ENCODE data around the gene PIP5K1B.

The PIP5K1B gene

DNA sequence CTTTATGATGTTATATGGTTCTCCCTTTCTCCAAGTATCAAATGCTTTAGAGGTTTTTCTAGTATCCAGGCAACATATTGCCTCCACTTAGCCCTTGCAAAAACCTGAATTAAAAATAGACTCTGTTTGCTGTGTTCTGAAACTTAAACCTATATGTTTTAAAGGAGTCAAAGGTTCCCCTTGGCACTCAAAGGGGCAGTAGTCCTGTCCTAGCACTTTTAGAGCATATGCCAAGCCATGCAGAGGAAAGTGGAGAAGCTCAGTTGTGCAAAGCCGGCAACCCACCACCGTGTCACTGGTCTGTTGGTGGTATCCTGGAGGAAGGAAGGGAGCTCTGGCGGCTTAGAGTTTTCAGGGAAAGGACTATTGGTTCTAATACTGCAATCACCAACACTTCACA is 154.3 kb downstream of the PIP5K1B start:
- DNase-seq (ENCODE audit: low spot score in 2 of 2), result no peak
- Histone ChIP-seq H3K36me3 (replicated peaks) (no peaks in the 10 kb centered on the region), H3K4me1 (no peaks in the 10 kb centered on the region), H3K4me3 (no peak overlapping the region), H3K27me3 (ENCODE audit: low read depth) (peaks cover 35% of the 10 kb centered on the region), H3K9me3 (no peaks in the 10 kb centered on the region)
- in situ Hi-C loops (cut with MboI; ENCODE audit: low sequenced_read_pairs), result no loop called here

- no peaks in the 10 kb centered on the region for H3K9me3 ChIP-seq
- H3K27me3 ChIP-seq (ENCODE audit: low read depth), result peaks cover 33% of the 10 kb centered on the region
- H3K36me3 ChIP-seq (replicated peaks), result no peaks in the 10 kb centered on the region
- no peak overlapping the region for H3K4me3 ChIP-seq
- in situ Hi-C loops (cut with MboI; ENCODE audit: low sequenced_read_pairs), result no loop called here
- no peaks in the 10 kb centered on the region for H3K4me1 ChIP-seq
- no peak for DNase-seq (ENCODE audit: low spot score in 2 of 2)
Measured at GRCh38 chr9:68860419-68860818, 155.4 kb downstream of the PIP5K1B start.

- no peak for DNase-seq (ENCODE audit: low spot score in 2 of 2)
- Histone ChIP-seq H3K36me3 (replicated peaks) (no peaks in the 10 kb centered on the region), H3K4me3 (no peak overlapping the region), H3K4me1 (no peaks in the 10 kb centered on the region), H3K9me3 (no peaks in the 10 kb centered on the region), H3K27me3 (ENCODE audit: low read depth) (peaks cover 28% of the 10 kb centered on the region)
- in situ Hi-C loops (cut with MboI; ENCODE audit: low sequenced_read_pairs), result no loop called here
Measured at GRCh38 chr9:68861436-68861835, 156.4 kb downstream of the PIP5K1B start.

DNA sequence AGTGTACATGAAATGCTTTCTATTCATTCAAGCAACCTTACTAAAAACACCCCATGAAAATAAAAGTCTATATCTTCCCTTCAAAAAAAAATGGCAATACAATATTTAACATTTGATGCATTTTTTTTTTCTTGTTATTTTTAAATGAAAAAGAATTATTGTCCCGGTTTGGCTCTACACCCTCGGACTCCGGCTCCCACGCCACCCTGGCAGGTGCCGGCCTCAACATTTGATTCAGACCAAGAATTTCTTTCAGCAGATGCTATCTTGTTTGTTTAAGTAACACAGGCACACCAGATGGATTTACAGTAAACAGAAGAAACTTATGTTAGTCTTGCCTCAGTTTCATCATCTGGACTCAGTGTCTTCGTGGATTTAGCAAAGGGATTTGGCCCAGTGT is 162.0 kb downstream of the PIP5K1B start:
- Histone ChIP-seq H3K36me3 (replicated peaks) (no peaks in the 10 kb centered on the region), H3K27me3 (ENCODE audit: low read depth) (no peaks in the 10 kb centered on the region), H3K4me3 (no peak overlapping the region), H3K4me1 (peaks cover 18% of the 10 kb centered on the region), H3K9me3 (no peaks in the 10 kb centered on the region)
- in situ Hi-C loops (cut with MboI; ENCODE audit: low sequenced_read_pairs), result no loop called here
- DNase-seq (ENCODE audit: low spot score in 2 of 2), result no peak

DNA sequence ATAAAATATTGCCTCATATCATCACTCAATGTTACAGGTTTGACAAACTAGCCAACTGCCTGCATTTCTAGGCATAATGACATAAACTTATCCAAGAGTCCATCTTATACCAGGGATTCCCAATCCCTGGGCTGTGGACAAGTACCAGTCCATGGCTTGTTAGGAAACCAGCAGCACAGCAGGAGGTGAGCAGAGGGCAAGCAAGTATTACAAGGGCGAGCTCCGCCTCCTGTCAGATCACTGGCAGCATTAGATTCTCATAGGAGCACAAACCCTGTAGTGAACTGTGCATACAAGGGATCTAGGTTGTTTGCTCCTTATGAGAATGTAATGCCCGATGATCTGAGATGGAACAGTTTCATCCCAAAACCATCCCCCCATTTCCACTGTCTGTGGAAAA is 164.0 kb downstream of the PIP5K1B start:
- H3K36me3 ChIP-seq (replicated peaks), result no peaks in the 10 kb centered on the region
- peak in 1 of 2 experiments; percentile 45 for DNase-seq (ENCODE audit: low spot score in 2 of 2)
- no peaks in the 10 kb centered on the region for H3K27me3 ChIP-seq (ENCODE audit: low read depth)
- no peaks in the 10 kb centered on the region for H3K9me3 ChIP-seq
- H3K4me3 ChIP-seq, result no peak overlapping the region
- H3K4me1 ChIP-seq, result peaks cover 25% of the 10 kb centered on the region
- in situ Hi-C loops (cut with MboI; ENCODE audit: low sequenced_read_pairs), result no loop called here

DNA sequence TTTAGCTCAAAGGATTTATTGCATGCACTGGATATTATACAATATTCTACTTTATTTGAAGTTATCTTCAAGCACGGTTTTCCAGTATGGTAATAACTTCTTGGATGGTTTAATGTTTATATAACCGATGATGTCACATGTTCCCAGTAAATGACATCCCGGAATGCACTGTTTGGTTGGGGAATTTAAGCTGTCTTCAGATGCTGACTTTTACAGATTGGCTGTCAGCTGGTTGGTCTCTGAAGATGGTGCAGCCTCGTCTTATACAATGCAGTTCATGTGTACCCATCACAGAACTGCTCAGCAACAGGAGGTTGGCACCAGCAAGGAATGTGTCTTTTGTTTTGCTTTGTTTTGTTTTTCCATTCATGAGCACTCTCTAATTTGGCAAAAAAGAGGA is 165.0 kb downstream of the PIP5K1B start:
- DNase-seq (ENCODE audit: low spot score in 2 of 2), result no peak
- Histone ChIP-seq H3K4me3 (no peak overlapping the region), H3K9me3 (no peaks in the 10 kb centered on the region), H3K27me3 (ENCODE audit: low read depth) (no peaks in the 10 kb centered on the region), H3K4me1 (peaks cover 25% of the 10 kb centered on the region), H3K36me3 (replicated peaks) (no peaks in the 10 kb centered on the region)
- in situ Hi-C loops (cut with MboI; ENCODE audit: low sequenced_read_pairs), result no loop called here

- Histone ChIP-seq H3K9me3 (no peaks in the 10 kb centered on the region), H3K4me1 (peaks cover 25% of the 10 kb centered on the region), H3K4me3 (no peak overlapping the region), H3K36me3 (replicated peaks) (no peaks in the 10 kb centered on the region), H3K27me3 (ENCODE audit: low read depth) (no peaks in the 10 kb centered on the region)
- in situ Hi-C loops (cut with MboI; ENCODE audit: low sequenced_read_pairs), result no loop called here
- DNase-seq (ENCODE audit: low spot score in 2 of 2), result no peak
Measured at GRCh38 chr9:68871236-68871635, 166.2 kb downstream of the PIP5K1B start.

- Histone ChIP-seq H3K27me3 (ENCODE audit: low read depth) (no peaks in the 10 kb centered on the region), H3K4me1 (peaks cover 25% of the 10 kb centered on the region), H3K36me3 (replicated peaks) (no peaks in the 10 kb centered on the region), H3K9me3 (no peaks in the 10 kb centered on the region), H3K4me3 (no peak overlapping the region)
- peak in 1 of 2 experiments; percentile 71 for DNase-seq (ENCODE audit: low spot score in 2 of 2)
- in situ Hi-C loops (cut with MboI; ENCODE audit: low sequenced_read_pairs), result no loop called here
Measured at GRCh38 chr9:68872026-68872501, 167.0 kb downstream of the PIP5K1B start.

DNA sequence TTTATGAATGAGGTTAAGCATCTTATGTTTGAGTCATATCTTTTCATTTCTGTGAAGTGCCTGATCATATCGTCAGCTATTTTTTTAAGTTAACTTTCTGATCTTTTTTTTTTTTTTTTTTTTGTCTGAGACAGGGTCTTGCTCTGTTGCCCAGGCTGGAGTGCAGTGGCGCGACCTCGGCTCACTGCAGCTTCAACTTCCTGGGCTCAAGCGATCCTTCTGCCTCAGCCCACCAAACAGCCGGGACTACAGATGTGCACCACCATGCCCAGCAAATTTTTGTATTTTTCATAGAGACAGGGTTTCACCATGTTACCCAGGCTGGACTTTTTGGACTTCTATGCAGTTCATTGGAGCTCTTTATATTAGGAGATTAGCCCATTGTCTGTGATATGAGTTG is 168.1 kb downstream of the PIP5K1B start:
- H3K36me3 ChIP-seq (replicated peaks), result no peaks in the 10 kb centered on the region
- no peaks in the 10 kb centered on the region for H3K9me3 ChIP-seq
- peaks cover 25% of the 10 kb centered on the region for H3K4me1 ChIP-seq
- H3K4me3 ChIP-seq, result no peak overlapping the region
- H3K27me3 ChIP-seq (ENCODE audit: low read depth), result no peaks in the 10 kb centered on the region; the same call in 1 of the 2 replicates
- no peak for DNase-seq (ENCODE audit: low spot score in 2 of 2)
- in situ Hi-C loops (cut with MboI; ENCODE audit: low sequenced_read_pairs), result no loop called here

- no peak for DNase-seq (ENCODE audit: low spot score in 2 of 2)
- peaks cover 14% of the 10 kb centered on the region for H3K4me1 ChIP-seq
- no peak overlapping the region for H3K4me3 ChIP-seq
- no peaks in the 10 kb centered on the region for H3K36me3 ChIP-seq (replicated peaks)
- no peaks in the 10 kb centered on the region for H3K9me3 ChIP-seq
- no peaks in the 10 kb centered on the region; the same call in 1 of the 2 replicates for H3K27me3 ChIP-seq (ENCODE audit: low read depth)
- in situ Hi-C loops (cut with MboI; ENCODE audit: low sequenced_read_pairs), result no loop called here
Measured at GRCh38 chr9:68876273-68876672, 171.2 kb downstream of the PIP5K1B start.

- no peaks in the 10 kb centered on the region for H3K9me3 ChIP-seq
- in situ Hi-C loops (cut with MboI; ENCODE audit: low sequenced_read_pairs), result no loop called here
- no peak for DNase-seq (ENCODE audit: low spot score in 2 of 2)
- no peaks in the 10 kb centered on the region for H3K36me3 ChIP-seq (replicated peaks)
- H3K27me3 ChIP-seq (ENCODE audit: low read depth), result peaks cover 3% of the 10 kb centered on the region; the same call in 1 of the 2 replicates
- H3K4me3 ChIP-seq, result no peak overlapping the region
- peaks cover 11% of the 10 kb centered on the region for H3K4me1 ChIP-seq
Measured at GRCh38 chr9:68876681-68877080, 171.6 kb downstream of the PIP5K1B start.

- in situ Hi-C loops (cut with MboI; ENCODE audit: low sequenced_read_pairs), result no loop called here
- Histone ChIP-seq H3K9me3 (no peaks in the 10 kb centered on the region), H3K36me3 (replicated peaks) (no peaks in the 10 kb centered on the region), H3K4me1 (peaks cover 7% of the 10 kb centered on the region), H3K4me3 (no peak overlapping the region), H3K27me3 (ENCODE audit: low read depth) (peaks cover 6% of the 10 kb centered on the region)
- no peak for DNase-seq (ENCODE audit: low spot score in 2 of 2)
Measured at GRCh38 chr9:68877219-68877618, 172.2 kb downstream of the PIP5K1B start.

DNA sequence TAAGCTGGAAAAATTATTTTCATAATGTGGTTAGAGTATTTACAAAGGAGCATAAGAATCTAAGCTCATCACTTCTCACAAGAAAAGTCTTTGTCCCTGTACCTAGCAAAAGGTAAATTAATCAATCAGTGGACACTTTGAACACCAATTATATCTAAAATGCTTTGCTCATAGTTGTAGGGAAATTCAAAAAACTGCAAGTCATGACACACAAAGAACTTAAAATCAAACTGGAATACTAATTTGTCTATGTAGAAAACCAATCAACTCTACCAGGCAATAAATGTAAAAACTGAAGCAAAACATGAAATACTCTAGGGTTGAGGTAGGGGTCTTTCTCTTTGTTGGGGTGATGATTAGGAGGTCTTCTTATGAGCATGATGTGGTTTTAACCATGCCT is 173.4 kb downstream of the PIP5K1B start:
- Histone ChIP-seq H3K36me3 (replicated peaks) (no peaks in the 10 kb centered on the region), H3K27me3 (ENCODE audit: low read depth) (peaks cover 8% of the 10 kb centered on the region), H3K9me3 (no peaks in the 10 kb centered on the region), H3K4me3 (no peak overlapping the region), H3K4me1 (no peaks in the 10 kb centered on the region)
- in situ Hi-C loops (cut with MboI; ENCODE audit: low sequenced_read_pairs), result no loop called here
- no peak for DNase-seq (ENCODE audit: low spot score in 2 of 2)

GRCh38 chr9:68883224-68883623 is 178.2 kb downstream of the PIP5K1B start:
- no peak overlapping the region for H3K4me3 ChIP-seq
- DNase-seq (ENCODE audit: low spot score in 2 of 2), result no peak
- in situ Hi-C loops (cut with MboI; ENCODE audit: low sequenced_read_pairs), result loop anchor here (10.0 kb wide), 1 partner anchor 312 kb away; no protein-coding TSS in a partner anchor
- H3K27me3 ChIP-seq (ENCODE audit: low read depth), result peaks cover 9% of the 10 kb centered on the region
- no peaks in the 10 kb centered on the region for H3K36me3 ChIP-seq (replicated peaks)
- H3K4me1 ChIP-seq, result no peaks in the 10 kb centered on the region
- H3K9me3 ChIP-seq, result no peaks in the 10 kb centered on the region

DNA sequence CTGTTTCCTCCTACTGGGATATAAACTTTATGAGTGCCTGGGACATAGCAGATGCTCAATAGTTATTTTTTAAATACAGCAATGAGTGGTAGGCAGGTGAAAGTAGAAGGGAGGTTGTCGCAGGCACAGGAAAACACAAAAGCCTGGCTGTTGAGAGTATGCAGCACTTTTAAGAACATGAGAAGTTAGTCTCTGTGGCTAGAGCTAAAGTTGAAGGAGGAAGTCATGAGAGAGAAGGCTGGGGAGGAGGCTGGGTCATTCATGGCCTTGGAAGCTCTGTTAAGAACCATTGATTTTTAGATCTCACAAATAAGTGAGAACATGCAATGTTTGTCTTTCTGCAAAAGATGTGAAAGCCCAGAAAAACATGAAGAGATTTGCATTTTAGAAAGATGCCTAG is 182.2 kb downstream of the PIP5K1B start:
- Histone ChIP-seq H3K36me3 (replicated peaks) (no peaks in the 10 kb centered on the region), H3K4me3 (no peak overlapping the region), H3K9me3 (no peaks in the 10 kb centered on the region), H3K27me3 (ENCODE audit: low read depth) (peaks cover 7% of the 10 kb centered on the region), H3K4me1 (no peaks in the 10 kb centered on the region)
- in situ Hi-C loops (cut with MboI; ENCODE audit: low sequenced_read_pairs), result loop anchor here (10.0 kb wide), 1 partner anchor 308 kb away; no protein-coding TSS in a partner anchor
- no peak for DNase-seq (ENCODE audit: low spot score in 2 of 2)

All from HAP-1 (cell line).